HG03457 (cell line): ENCODE measurements around the gene CEP120.

ENCODE experiments used
- ATAC-seq: cut with Tn5 transposase; IDR thresholded peaks from one replicate; pipeline ENCODE4 v1.9.1; 2021; ENCODE audit warnings: moderate number of reproducible peaks; ENCODE audit not compliant: unreplicated experiment

The CEP120 gene

GRCh38 chr5:123304777-123305316 is 118.4 kb downstream of the CEP120 start:
- no peak for ATAC-seq

DNA sequence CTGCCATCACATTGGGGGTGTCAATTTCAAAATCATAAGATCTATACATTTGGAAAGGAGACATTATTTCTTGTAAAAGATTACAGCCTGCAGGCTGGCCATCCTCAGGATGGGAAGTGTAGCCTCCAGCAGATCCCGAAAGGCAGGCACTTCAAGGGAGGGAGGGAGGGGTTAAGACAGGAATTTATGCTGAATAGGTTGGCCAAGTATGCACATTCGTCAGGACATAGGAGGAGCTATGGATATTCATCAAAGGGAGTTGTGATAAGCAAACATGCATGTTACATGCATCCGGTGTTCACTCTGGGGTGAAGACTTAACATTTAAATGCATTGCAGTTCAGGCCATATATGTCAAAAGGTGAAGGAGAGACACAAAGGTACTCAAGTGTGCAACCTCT is 119.4 kb downstream of the CEP120 start:
- ATAC-seq, result no peak

GRCh38 chr5:123300266-123300665 is 122.9 kb downstream of the CEP120 start:
- ATAC-seq, result no peak

- no peak for ATAC-seq
These were observed 124.1 kb downstream of the CEP120 start for GRCh38 chr5:123299136-123299535.

DNA sequence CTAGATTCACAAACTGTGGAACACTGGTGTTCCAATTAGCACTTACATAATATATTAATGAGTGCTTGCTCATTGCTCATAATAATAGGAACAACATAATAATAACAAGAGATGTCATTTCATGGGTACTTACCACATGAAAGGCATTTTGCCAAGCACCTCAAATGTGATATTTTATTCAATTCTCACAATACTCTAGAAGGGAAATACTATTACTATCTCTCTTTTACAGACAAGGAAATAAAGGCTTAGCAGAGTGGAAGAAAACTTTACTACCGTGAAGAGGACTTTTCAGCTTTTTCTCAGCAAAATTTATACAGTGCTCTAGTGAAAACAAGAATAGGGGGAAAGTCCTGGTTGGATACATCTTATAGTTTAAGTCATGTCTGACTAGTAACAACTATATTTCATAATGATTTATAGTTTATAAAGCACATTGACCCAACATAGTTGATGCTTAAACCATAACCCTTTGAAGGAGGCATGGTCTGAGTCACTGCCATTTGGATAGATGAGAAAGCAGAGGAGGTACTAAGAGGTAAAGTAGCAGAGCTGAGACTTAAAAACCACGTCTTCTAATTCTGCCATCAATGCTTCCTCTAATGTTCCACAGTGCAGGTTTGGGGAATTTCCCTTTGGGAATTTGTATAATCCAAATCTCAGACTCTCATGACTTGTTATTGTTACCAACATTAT is 124.7 kb downstream of the CEP120 start:
- ATAC-seq, result no peak

- no peak for ATAC-seq
These were observed 125.3 kb downstream of the CEP120 start for GRCh38 chr5:123297866-123298265.

DNA sequence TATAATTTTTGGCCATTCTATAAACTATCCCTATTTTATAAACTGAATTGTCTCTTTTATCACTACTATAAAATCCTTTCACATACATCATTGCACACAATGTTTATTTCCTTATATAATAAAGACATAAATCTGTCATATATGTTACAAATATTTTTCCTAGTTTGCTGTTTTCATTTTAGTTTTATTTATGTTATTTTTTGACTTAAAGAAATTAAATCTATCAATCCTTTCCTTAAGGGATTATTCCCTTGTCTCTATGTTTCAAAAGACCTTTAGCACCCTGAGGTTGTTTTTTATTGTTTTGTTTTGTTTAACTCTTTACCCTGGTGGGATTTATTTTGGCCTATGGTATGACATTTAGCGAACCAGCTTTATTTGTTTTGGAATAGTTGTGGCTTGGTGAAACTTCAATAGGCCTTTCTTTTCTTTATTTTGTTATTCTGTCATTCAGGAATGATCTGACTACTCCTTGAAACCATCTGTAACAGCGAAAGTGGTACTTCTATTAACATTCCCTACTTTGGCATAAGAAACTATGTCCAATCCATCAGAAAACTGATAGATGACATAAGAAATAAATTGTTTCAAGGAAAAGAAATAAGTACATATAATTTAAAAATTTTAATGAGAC is 125.9 kb downstream of the CEP120 start:
- ATAC-seq, result no peak
